ENCODE data around the gene ATRN.
"Not testable (repeated sequence)": the region's sequence is repeated elsewhere in the genome, so short reads cannot be mapped to it uniquely, and the experiment has no call there.

The ATRN gene

GRCh38 chr20:3521852-3522740, 51.3 kb downstream of the ATRN start:
- no peak for TF ChIP-seq CTCF (IDR thresholded peaks at IDR 0.05; ENCODE audit: extremely low read depth, insufficient read depth, missing control alignments)
- in situ Hi-C loops (cut with MboI; ENCODE audit: low pct_unique_long_range_greater_than_20kb, low sequenced_read_pairs, unreplicated experiment) = no loop called here
- DNase-seq (ENCODE audit: low spot score) = no peak

GRCh38 chr20:3524696-3525095, 53.9 kb downstream of the ATRN start:
- in situ Hi-C loops (cut with MboI; ENCODE audit: low pct_unique_long_range_greater_than_20kb, low sequenced_read_pairs, unreplicated experiment); DNase-seq (ENCODE audit: low spot score): not testable (repeated sequence)

- TF ChIP-seq CTCF (IDR thresholded peaks at IDR 0.05; ENCODE audit: extremely low read depth, insufficient read depth, missing control alignments) = no peak
- DNase-seq (ENCODE audit: low spot score) = no peak
- in situ Hi-C loops (cut with MboI; ENCODE audit: low pct_unique_long_range_greater_than_20kb, low sequenced_read_pairs, unreplicated experiment) = no loop called here
These were observed 61.3 kb downstream of the ATRN start for GRCh38 chr20:3532089-3532615.

- DNase-seq (ENCODE audit: low spot score); in situ Hi-C loops (cut with MboI; ENCODE audit: low pct_unique_long_range_greater_than_20kb, low sequenced_read_pairs, unreplicated experiment): not testable (repeated sequence)
These were observed 66.9 kb downstream of the ATRN start for GRCh38 chr20:3537733-3538132.

- no peak for TF ChIP-seq CTCF (IDR thresholded peaks at IDR 0.05; ENCODE audit: extremely low read depth, insufficient read depth, missing control alignments)
- in situ Hi-C loops (cut with MboI; ENCODE audit: low pct_unique_long_range_greater_than_20kb, low sequenced_read_pairs, unreplicated experiment) = no loop called here
- DNase-seq (ENCODE audit: low spot score) = no peak
These were observed 68.7 kb downstream of the ATRN start for GRCh38 chr20:3539311-3540107.

GRCh38 chr20:3541887-3542721, 71.3 kb downstream of the ATRN start:
- in situ Hi-C loops (cut with MboI; ENCODE audit: low pct_unique_long_range_greater_than_20kb, low sequenced_read_pairs, unreplicated experiment) = no loop called here
- no peak for DNase-seq (ENCODE audit: low spot score)
- TF ChIP-seq CTCF (IDR thresholded peaks at IDR 0.05; ENCODE audit: extremely low read depth, insufficient read depth, missing control alignments) = no peak

- DNase-seq (ENCODE audit: low spot score) = no peak
- in situ Hi-C loops (cut with MboI; ENCODE audit: low pct_unique_long_range_greater_than_20kb, low sequenced_read_pairs, unreplicated experiment) = no loop called here
- TF ChIP-seq CTCF (IDR thresholded peaks at IDR 0.05; ENCODE audit: extremely low read depth, insufficient read depth, missing control alignments) = no peak
These were observed 73.2 kb downstream of the ATRN start for GRCh38 chr20:3543901-3544507.

Measured in GM13977 (cell line).